Ascending aorta (tissue), 2 donors: Measurements from ENCODE around the gene PRDM5. TPM values are rescaled to one million over a fixed set of nuclear protein-coding genes. Genes with fewer than 3 reads are reported as not detected.

ENCODE experiments used
- DNase-seq, 2 donors: peaks; one replicate each; pipeline ENCODE4 v3.0.0-alpha.2; 2019; ENCODE audit warnings: low spot score in 2 of 2
- H3K27ac ChIP-seq, 2 donors: fragments of 200-600 bp; sonication (generic); one replicate each; pipeline ENCODE4 v1.5.1; 2016 to 2017; ENCODE audit warnings: mild to moderate bottlenecking in 1 of 2
- H3K27me3 ChIP-seq: fragments of 200-600 bp; sonication (generic); one replicate; pipeline ENCODE4 v1.5.1; 2017
- H3K36me3 ChIP-seq, 2 donors: fragments of 200-600 bp; sonication (generic); one replicate each; pipeline ENCODE4 v1.5.1; 2016
- H3K4me1 ChIP-seq, 2 donors: fragments of 200-600 bp; sonication (generic); one replicate each; pipeline ENCODE4 v1.5.1; 2016 to 2017; ENCODE audit warnings: mild to moderate bottlenecking in 1 of 2
- H3K4me3 ChIP-seq, 2 donors: fragments of 200-600 bp; sonication (generic); one replicate each; pipeline ENCODE4 v1.5.1; 2016 to 2017; ENCODE audit warnings: mild to moderate bottlenecking in 1 of 2
- H3K9me3 ChIP-seq, 2 donors: fragments of 200-600 bp; sonication (generic); one replicate each; pipeline ENCODE4 v1.5.1; 2016
- CTCF ChIP-seq, 3 experiments: fragments of 200-600 bp in 2 of 3; fragments of 450-650 bp in 1 of 3; sonication (generic) in 2 of 3; IDR thresholded peaks; one replicate each; pipeline ENCODE4 v1.5.1; 2016 to 2019; ENCODE audit warnings: antibody characterized with exemption in 3 of 3, mild to moderate bottlenecking in 1 of 3, moderate library complexity in 1 of 3
- intact Hi-C: fragments of 100-400 bp; cut with DNase I; formaldehyde crosslinking; loops from one replicate; pipeline ENCODE4 v1.15.1; 2023
- total RNA-seq: library from RNA; depleted of rRNA; stranded (reverse); fragments of >200 nt; gene quantifications from one replicate; pipeline ENCODE4 v1.1.0, GENCODE V29; 2016

The PRDM5 gene
- total RNA-seq, 1 donor from 2014 or later = 14.9 TPM

- intact Hi-C loops = no loop called here
Observed at GRCh38 chr4:120830204-120830603, 92.3 kb downstream of the PRDM5 start.

GRCh38 chr4:120829113-120829831 lies 93.3 kb downstream of the PRDM5 start:
- H3K9me3 ChIP-seq = peaks cover 3 to 5% of the 10 kb centered on the region in 2 donors
- H3K4me1 ChIP-seq = no peaks in the 10 kb centered on the region
- no peak overlapping the region for H3K27ac ChIP-seq
- H3K4me3 ChIP-seq = no peak overlapping the region
- no peak for TF ChIP-seq CTCF (IDR thresholded peaks at IDR 0.05)
- intact Hi-C loops = no loop called here
- no peak for DNase-seq
- H3K36me3 ChIP-seq = no peaks in the 10 kb centered on the region
- no peaks in the 10 kb centered on the region for H3K27me3 ChIP-seq

More at GRCh38 chr4:120830204-120830603, 92.3 kb downstream of the PRDM5 start:
- H3K4me1 ChIP-seq = no peaks in the 10 kb centered on the region
- DNase-seq = no peak
- no peak for TF ChIP-seq CTCF (IDR thresholded peaks at IDR 0.05)
- H3K9me3 ChIP-seq = peaks cover 7 to 8% of the 10 kb centered on the region in 2 donors
- H3K27me3 ChIP-seq = no peaks in the 10 kb centered on the region
- H3K27ac ChIP-seq = no peak overlapping the region
- H3K4me3 ChIP-seq = no peak overlapping the region
- no peaks in the 10 kb centered on the region for H3K36me3 ChIP-seq

GRCh38 chr4:120826853-120827252 lies 95.7 kb downstream of the PRDM5 start:
- no peaks in the 10 kb centered on the region for H3K9me3 ChIP-seq
- intact Hi-C loops = no loop called here
- no peak overlapping the region for H3K4me3 ChIP-seq
- TF ChIP-seq CTCF (IDR thresholded peaks at IDR 0.05) = no peak
- H3K27me3 ChIP-seq = no peaks in the 10 kb centered on the region
- no peaks in the 10 kb centered on the region for H3K4me1 ChIP-seq
- no peaks in the 10 kb centered on the region for H3K36me3 ChIP-seq
- no peak overlapping the region for H3K27ac ChIP-seq
- DNase-seq = no peak

- TF ChIP-seq CTCF (IDR thresholded peaks at IDR 0.05) = no peak
- intact Hi-C loops = no loop called here
Observed at GRCh38 chr4:120826449-120826848, 96.1 kb downstream of the PRDM5 start.

GRCh38 chr4:120824946-120825345 lies 97.6 kb downstream of the PRDM5 start:
- TF ChIP-seq CTCF (IDR thresholded peaks at IDR 0.05) = no peak
- intact Hi-C loops = no loop called here
- H3K27me3 ChIP-seq = no peaks in the 10 kb centered on the region
- no peak overlapping the region for H3K4me3 ChIP-seq
- no peaks in the 10 kb centered on the region for H3K9me3 ChIP-seq
- H3K27ac ChIP-seq = no peak overlapping the region
- no peaks in the 10 kb centered on the region for H3K36me3 ChIP-seq
- DNase-seq = no peak
- H3K4me1 ChIP-seq = no peaks in the 10 kb centered on the region

More at GRCh38 chr4:120826449-120826848, 96.1 kb downstream of the PRDM5 start:
- H3K27me3 ChIP-seq = no peaks in the 10 kb centered on the region
- no peaks in the 10 kb centered on the region for H3K9me3 ChIP-seq
- DNase-seq = no peak
- no peak overlapping the region for H3K27ac ChIP-seq
- no peaks in the 10 kb centered on the region for H3K36me3 ChIP-seq
- H3K4me1 ChIP-seq = no peaks in the 10 kb centered on the region
- H3K4me3 ChIP-seq = no peak overlapping the region
